Stimulated activated CD8-positive, alpha-beta memory T cell treated with anti-CD3 and anti-CD28 coated beads, Interleukin-15, amount 100 ng/mL, for 4 hours (primary cell): Measurements from ENCODE around the gene KYNU.
A peak's percentile ranks its signal among the peaks of the same experiment; 100 is the strongest.
"Not testable (repeated sequence)": the region's sequence is repeated elsewhere in the genome, so short reads cannot be mapped to it uniquely, and the experiment has no call there.

Experiments used
- DNase-seq, 2 donors: peaks; one replicate each; pipeline ENCODE4 v3.0.0-alpha.2; 2020; ENCODE audit warnings: low read depth in 2 of 2

Gene KYNU

DNA sequence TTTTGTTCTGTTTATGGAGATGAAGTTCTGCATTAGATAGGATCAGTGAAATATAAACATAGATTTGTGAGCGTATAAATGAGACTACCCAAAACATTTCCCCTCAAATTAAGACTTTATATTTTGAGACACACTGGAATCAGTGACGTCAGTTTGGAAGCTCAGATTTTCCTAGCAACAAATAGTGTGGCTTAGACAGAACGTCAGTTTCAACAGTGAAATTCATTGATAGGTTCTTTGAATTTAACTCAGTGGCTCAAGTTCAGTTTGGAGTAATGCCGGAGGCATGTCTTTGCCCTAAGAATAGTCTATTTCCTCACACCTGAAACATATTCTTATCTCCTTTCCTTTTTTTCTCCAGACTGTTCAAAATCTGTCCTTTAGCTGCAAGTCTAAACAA, 138.2 kb downstream of the KYNU start:
- no peak for DNase-seq

DNA sequence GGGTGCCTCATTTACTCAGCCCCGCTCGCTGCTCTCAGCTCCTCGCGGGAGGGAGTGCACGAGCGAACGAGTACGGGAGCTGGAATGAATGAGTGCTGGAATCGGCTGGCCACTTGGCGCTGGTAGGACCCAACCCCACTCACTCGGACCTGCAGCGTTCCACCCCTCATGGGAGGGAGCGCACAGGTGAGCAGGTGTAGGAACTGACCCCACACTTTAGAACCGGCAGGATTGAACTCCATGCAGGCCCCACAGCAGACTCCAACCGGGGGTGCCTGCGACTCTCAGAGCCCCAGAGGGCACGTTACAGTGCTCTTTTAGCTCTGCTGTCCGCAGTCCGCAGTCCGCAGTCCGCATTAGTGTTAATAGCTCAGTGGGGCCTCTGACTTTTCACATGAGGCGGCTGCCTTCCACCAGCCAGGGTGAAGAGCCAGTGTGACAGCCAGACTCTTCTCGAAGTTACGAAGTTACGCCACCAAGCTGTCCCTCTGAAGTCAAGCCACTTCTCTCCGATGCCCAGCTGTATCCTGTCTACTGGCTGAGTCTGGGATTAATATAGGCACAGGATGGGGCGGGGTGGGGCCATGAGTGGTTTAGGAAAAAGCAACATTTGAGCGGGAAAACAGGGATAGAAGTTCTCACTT, 149.1 kb downstream of the KYNU start:
- DNase-seq, result no peak

DNA sequence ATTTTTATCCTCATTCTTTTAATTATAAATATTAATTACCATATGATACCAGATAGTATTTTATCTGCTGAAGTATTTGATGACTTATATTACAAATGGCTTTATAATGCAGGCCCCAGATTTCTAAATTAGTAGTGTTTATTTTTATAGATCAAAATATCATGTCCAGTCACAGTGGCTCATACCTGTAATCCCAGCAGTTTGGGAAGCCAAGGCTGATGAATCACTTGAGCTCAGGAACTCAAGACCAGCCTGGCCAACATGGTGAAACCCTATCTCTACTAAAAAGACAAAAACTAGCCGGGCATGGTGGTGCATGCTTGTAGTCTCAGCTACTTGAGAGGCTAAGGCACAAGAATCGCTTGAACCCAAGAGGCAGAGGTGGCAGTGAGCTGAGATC, 151.7 kb downstream of the KYNU start:
- no peak for DNase-seq

DNA sequence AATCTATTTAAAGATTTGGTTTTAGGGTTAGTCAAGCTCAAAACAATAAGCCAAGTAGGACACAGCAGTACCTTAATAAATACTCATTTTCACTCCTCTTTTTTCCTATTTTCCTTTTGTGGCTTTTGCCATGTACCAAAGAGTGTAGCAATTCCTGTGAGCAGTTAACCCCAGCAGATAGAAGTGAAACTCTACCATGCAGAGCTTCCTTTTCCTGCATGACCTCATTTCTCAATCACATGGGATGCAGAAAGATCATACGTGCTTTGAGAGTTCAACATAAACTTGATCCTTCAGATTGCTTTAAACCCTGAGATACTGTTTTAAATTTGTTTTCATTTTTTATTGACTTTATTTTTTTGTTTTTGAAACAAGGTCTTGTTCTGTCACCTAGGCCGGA, 152.7 kb downstream of the KYNU start:
- DNase-seq, result no peak

DNA sequence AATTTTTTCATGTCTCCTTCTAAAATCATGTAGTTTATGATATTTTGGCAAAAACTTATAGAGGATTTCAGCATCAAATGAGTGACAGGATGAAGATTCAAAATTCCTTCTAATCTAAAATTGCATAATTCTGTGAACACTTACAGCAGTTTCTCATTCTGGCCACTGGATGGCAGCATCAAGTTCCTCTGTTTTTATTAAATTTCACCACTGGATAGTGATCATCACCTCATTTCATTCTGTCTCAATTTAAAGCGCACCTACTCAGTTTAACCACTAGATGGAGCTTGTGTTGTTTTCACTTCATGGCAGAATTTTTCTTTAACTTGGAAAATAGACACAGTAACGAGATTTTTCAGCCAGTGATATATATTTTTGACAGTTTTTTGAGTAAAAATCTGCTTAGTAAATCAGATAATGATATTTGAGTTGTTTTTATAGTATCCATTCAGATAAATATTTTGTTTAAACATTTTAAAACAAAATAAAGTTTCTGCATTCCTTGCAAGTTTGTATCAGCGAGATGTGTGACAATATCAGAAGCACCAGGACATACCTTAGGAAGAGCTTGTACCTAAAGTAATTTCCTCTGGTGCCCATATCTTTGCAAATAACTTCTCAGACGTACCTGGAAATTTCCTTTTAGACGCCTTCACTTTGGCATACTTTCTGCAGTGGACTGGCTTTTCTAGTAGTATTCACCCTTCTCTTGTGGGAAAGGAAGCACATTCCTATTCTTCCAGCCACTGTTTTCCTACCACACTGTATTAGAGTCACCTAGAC, 157.0 kb downstream of the KYNU start:
- peak in 1 of 2 donors; percentile 23 for DNase-seq

DNA sequence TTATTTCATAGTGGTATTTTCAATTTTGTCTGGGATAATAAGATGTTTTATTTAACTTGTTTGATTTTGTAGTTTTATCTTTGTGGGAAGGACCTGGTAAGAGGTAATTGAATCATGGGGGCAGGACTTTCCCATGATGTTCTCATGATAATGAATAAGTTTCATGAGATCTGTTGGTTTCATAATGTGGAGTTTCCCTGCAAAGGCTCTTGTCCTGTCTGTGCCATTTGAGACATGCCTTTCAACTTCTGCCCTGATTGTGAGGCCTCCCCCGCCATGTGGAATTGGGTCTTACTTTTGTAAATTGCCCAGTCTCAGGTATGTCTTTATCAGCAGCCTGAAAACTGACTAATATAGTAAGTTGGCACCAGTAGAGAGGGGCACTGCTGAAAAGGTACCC, 174.0 kb downstream of the KYNU start:
- DNase-seq, result no peak

DNA sequence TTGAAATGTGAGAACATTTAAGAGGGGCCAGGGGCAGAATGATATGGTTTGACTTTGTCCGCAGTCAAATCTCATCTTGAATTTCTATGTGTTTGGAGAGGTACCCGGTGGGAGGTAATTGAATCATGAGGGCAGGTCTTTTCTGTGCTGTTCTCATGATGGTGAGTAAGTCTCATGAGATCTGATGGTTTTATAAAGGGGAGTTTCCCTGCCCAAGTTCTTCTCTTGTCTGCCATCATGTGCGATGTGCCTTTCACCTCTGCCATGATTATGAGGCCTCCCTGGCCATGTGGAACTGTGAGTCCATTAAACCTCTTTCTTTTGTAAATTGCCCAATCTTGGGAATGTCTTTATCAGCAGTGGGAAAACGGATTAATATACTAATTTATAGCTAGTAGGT, 176.0 kb downstream of the KYNU start:
- DNase-seq, result not testable (repeated sequence)

DNA sequence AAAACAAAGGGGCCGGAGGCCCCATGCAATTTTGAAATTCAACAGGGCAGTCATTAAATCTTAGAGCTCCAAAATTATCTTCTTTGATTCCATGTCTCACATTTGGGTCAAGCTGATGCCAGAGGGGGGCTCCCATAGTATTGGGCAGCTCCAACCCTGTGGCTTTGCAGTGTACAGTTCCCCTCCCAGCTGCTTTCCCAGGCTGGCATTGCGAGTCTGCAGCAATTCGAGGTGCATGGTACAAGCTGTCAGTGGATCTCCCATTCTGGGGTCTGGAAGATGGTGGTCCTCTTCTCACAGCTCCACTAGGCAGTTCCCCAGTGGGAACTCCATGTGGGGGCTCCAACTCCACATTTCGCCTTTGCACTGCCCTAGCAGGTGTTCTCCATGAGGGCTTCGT, 179.1 kb downstream of the KYNU start:
- no peak for DNase-seq

DNA sequence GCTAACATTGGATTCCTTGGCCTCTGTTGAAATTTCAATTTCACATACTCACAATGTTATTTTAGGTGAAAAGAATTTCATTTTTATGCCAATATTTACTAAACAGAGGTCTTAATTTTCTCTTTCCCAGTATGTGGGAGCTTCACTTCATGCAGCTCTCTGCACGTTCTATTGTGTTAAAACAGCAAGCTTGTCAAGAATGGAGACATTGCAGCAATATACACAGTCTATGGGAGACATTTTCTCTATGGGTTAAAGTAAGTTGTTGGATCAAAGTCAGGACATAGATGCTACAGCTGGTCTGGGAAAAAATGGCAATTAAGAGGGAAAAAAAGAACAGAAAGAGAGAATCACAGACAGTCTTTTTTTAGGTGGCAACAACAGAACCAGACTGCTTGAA, 181.4 kb downstream of the KYNU start:
- no peak for DNase-seq

DNA sequence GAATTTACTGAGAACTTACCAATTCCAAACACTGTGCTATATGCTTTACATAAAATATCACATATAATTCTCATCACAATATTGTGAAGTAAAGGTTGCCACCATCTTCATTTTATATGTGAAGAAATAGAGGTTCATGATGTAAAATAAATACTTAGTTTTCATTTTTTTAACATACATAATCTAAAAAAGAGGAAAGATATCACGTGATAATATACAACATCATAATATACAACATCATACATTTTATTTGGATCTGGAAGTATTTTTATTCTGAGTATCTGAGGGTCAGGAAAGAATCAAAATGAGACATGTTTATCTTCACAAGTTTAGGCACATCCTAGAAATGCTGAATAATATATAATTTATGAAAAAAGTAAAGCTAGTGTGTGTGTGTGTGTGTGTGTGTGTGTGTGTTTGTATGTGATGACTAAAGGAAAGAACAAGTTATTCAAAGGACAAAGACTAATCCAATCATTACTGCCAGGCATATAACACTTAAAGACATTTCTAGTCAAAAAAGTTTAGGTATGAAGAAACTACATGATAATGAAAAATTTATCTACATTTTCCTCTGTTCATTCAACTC, 186.2 kb downstream of the KYNU start:
- DNase-seq, result no peak

DNA sequence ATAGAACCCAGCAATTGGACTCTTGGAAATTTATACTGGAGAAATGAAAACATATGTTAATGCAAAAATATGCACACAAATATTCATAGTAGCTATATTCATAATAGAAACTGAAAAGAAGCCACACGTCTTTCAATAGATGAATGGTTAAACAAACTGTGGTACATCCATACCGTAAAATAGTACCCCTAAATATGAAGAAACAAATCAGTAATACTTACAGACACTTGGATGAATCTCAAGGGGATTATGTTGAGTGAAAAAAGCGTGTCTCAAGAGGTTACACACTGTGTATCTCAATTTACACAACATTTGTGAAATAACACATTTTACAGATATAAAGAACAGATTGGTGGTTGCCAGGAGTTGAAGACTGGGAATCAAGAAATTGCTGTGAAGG, 190.6 kb downstream of the KYNU start:
- DNase-seq, result no peak

DNA sequence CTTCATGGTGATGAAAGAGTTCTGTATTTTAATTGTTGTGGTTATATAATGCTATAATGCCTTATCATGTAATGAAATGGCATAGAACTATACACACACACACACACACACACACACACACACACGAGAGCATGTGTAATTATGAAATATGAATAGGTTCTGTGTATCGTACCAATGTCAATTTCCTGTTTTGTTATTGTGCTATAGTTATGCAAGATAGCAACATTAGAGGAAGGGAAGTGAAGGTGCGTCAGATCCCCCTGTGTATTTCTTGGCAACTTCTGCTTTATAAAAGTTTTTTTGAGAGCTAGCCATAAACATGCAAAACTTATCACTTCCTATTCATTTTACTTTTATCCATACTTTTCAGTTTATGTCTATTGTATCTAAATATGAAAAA, 191.0 kb downstream of the KYNU start:
- no peak for DNase-seq

DNA sequence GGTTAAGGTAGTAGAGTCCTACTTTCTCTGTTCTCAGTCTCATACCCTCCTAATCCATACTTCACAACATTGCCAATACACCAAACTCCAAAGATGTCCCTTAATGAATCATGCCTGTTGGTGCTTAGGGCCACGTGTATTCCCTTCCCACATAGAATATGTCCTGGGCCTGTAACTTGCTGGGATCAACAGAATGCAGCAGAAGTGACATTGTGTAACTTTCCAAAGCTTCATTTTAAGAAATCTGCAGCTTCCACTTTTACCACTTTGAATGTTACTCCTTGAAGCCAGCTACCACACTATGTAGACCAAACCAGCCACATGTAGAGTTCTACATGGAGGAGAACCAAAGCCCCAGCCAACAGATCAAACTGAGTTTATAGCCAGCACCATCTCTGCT, 193.2 kb downstream of the KYNU start:
- no peak for DNase-seq

DNA sequence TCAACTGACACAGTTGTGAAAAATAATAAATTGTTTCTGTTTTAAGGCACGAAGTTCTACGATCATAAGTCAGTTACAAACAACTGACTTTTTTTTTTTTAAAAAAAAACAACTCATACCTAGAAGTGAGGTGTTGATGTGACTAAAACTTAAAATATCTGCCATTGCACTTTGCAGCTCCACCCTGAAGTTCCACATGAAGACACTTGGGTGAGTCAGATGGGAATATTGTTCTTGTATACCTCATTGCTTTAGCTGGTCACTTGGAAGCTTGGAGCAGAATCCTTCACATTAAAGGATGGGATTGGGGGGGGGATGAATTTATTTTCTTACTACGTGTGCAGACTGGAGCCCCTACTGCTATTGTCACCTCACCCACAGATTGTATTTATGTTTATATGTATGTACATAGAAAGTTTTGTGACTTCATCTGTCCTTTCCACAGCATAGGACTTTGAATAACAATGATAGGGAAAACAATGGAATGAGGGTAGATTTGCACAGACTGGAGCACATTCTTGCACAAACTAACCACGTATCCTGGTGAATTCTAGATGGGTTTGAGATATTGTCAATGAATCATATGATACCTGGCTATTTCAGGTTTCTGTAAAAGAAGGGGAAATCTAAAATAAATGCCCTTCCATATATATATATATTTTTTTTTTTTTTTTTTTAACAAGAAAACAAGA, 193.9 kb downstream of the KYNU start:
- no peak for DNase-seq

DNA sequence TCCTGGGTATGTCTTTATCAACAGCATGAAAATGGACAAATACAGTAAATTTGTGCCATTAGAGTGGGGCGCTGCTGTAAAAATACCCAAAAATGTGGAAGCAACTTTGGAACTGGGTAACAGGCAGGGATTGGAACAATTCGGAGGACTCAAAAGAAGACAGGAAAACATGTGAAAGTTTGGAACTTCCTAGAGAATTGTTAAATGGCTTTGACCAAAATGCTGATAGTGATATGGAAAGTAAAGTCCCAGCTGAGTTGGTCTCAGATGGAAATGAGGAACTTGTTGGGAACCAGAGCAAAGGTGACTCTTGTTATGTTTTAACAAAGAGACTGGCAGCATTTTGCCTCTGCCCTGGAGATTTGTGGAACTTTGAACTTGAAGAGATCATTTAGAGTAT, 197.4 kb downstream of the KYNU start:
- DNase-seq, result not testable (repeated sequence)

DNA sequence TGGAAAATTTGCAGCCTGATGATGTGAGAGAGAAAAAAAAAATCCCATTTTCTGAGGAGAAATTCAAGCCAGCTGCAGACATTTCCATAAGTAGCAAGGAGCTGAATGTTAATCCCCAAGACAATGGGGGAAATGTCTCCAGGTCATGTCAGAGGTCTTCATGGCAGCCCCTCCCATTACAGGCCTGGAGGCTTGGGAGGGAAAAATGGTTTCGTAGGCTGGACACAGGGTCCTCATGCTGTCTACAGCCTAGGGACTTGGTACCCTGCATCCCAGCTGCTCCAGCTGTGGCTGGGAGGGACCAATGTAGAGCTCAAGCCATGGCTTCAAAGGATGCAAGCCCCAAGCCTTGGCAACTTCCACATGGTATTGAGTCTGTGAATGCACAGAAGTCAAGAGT, 198.2 kb downstream of the KYNU start:
- DNase-seq, result no peak

DNA sequence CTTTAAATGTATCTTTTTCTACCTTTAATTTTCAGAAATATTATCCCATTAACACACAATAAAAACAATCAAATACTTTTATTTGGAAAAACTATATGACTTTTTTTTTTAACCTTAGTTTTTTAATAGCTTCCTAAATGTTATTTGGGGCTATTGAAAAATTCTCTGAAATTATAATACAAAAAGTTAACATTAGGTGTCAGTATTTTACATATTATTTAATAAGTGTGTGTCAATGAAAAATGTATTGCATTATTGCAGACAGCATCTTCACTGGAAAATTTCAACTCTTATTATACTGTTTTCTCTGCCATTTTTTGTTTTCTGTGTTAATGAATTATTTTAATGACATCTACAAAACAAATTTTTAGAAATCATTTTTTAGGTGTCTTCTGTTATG, 200.6 kb downstream of the KYNU start:
- no peak for DNase-seq

DNA sequence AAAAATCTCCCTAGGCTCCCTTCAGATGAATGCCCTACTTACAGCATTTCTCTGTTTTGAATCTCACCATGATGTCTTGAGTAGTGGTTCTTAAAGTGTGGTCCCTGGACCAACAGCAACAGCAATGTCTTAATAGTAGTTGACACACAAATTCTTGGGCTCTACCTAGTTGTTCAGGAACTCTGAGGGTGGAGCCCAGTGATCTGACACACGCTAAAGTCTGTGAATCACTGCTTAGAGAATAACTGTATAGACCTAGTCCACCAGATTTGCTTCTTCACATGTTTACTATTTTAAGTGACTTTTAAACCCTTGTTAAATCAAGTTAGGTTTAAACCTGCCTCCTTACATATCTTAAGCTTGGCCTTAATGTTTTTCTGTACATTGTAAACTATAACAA, 204.2 kb downstream of the KYNU start:
- DNase-seq, result no peak

DNA sequence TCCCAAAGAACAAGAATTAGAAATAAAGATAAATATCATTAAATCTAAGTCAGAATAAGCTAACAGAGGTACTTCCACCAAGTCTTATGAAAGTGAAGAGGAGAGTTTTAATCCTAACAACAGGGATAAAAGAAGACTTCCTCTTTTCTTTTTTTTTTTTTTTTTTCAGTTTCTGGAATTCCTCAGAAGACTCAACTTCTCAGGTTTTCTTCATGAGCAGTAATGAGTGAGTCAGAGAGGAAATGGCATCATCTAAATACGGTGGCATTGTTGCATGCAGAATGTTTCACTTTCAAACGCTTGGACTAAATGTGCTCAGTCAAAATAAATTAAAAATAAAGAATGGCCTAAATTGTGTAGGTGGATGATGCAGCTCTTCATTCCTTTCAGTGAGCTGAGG, 206.2 kb downstream of the KYNU start:
- no peak for DNase-seq

DNA sequence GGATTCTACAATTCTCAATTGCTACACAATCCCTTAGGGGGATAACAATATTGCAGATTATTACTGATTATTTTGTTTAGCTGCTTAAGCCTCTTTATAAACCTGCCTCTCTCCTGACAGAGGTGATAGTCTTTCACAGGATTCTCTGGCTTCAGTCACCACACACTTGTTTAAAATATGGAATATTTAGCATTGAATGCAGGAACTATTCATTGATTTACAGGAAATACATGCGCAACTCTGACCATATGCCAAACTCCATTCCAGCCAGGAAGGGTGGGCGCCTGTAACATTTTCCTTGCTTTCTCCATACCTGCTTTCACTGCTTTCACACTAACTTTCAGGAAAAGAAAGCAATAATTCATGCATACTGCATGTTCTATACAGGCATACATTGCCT, 207.0 kb downstream of the KYNU start:
- no peak for DNase-seq

DNA sequence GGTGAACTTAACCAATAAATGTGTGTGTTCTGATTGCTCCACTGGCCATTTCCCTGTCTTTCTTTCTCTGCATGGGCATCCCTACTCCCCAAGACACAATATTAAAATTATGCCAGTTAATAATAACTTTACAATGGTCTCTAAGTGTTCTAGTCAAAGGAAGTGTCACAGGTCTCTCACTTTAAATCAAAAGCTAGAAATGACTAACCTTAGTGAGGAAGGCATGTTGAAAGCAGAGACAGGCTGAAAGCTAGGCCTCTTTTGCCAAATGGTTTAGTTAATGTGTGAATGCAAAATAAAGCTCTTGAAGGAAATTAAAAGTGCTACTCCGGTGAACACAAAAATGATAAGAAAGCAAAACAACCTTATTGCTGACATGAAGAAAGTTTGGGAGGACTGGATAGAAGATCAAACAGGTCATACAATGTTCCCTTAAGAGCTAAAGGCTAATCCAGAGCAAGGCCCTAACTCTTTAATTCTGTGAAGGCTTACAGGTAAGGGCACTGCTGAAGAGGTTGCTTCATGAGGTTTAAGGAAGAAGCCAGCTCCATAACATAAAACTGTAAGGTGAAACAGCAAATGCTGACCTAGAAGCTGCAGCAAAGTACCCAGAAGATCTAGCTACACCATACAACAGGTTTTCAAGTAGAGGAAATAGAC, 207.8 kb downstream of the KYNU start:
- no peak for DNase-seq

DNA sequence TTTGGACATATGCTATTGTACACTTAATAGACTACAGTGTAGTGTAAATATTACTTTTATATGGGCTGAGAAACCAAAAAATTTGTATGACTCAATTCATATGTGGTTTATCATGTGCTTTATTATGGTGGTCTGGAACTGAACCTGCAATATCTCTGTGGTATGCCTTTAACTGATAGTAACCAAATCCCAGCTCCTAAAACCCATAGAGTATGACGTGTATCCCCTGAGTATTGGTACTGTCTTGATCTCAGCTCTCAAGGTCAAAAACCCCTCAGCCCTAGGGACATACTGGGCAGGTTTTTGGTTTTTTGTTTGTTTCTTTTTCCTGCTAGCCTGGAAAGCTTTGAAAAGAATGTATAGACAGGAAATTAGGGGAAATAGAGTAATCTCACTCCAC, 209.6 kb downstream of the KYNU start:
- DNase-seq, result no peak
